Measurements from ENCODE around the gene RNF17. TPM values are rescaled to one million over a fixed set of nuclear protein-coding genes. Genes with fewer than 3 reads are reported as not detected.

RNF17 gene
- total and polyA plus RNA-seq, 2 of the 8 experiments (the other 6 are each of a cell fraction or from before 2014, with no cell fraction given), result not detected

DNA sequence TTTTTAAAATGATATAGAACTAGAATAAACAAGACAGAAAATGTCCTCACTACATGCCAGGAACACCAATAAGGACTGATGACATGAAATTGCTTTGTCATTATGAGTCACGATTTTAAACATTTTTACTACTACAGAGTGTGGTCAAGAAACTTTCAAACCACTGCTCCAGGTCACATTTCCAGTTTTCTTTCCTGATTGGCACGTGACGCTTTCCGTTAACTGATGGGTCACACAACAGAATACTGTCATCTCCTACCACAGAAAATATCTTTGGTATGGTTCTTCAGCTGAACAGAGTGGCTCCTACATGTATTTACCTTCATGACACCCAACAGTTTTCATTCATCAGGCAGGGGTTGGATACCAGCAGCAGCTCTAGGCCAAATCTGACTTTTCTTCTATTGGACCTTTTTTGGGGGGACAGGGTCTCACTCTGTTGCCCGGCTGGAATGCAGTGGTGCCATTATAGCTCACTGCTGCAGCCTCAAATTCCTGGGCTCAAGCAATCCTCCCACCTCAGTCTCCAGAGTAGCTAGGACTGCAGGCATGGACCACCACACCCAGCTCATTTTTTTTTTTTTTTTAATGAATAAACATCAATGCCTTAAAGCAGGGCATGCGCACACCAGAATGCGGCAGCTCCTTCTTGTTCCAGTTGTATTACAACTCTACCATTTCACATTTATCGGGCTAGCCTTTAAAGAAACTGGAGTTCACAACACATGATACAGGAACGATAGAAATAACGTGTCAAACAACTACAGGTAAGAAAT is 147.4 kb downstream of the RNF17 start (continued):
- TF ChIP-seq, protein P1, sequence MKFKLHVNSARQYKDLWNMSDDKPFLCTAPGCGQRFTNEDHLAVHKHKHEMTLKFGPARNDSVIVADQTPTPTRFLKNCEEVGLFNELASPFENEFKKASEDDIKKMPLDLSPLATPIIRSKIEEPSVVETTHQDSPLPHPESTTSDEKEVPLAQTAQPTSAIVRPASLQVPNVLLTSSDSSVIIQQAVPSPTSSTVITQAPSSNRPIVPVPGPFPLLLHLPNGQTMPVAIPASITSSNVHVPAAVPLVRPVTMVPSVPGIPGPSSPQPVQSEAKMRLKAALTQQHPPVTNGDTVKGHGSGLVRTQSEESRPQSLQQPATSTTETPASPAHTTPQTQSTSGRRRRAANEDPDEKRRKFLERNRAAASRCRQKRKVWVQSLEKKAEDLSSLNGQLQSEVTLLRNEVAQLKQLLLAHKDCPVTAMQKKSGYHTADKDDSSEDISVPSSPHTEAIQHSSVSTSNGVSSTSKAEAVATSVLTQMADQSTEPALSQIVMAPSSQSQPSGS (IDR thresholded peaks at IDR 0.05; ENCODE audit: low read length), result no peak
- TF ChIP-seq GTF2F1 (IDR thresholded peaks at IDR 0.05; ENCODE audit: borderline replicate concordance, low read depth, low read length) (no peak), SIX5 (IDR thresholded peaks at IDR 0.05; ENCODE audit: low read depth, low read length) (no peak)
- TF ChIP-seq, protein P2, sequence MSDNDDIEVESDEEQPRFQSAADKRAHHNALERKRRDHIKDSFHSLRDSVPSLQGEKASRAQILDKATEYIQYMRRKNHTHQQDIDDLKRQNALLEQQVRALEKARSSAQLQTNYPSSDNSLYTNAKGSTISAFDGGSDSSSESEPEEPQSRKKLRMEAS (IDR thresholded peaks at IDR 0.05), result no peak
